Measurements from ENCODE around the gene CBX5. TPM values are rescaled to one million over a fixed set of nuclear protein-coding genes. Genes with fewer than 3 reads are reported as not detected.

Gene CBX5
- total and polyA plus RNA-seq, 2 donors (not counting 1 experiment from before 2014, with no cell fraction given), result 27.7 to 64.0 TPM

GRCh38 chr12:54193434-54193833 lies 86.5 kb downstream of the CBX5 start:
- Histone ChIP-seq H3K27me3 (ENCODE audit: control insufficient read depth, insufficient read depth, low read length) (peaks cover 21% of the 10 kb centered on the region), H3K9me3 (ENCODE audit: control insufficient read depth, insufficient read depth, low read depth, low read length) (no peaks in the 10 kb centered on the region), H3K4me2 (ENCODE audit: extremely low read depth, insufficient read depth, low read length) (no peak overlapping the region), H3K79me2 (ENCODE audit: control insufficient read depth, insufficient read depth, low read length) (no peaks in the 10 kb centered on the region), H3K36me3 (ENCODE audit: control insufficient read depth, insufficient read depth, low read length) (no peaks in the 10 kb centered on the region), H4K20me1 (ENCODE audit: control insufficient read depth, extremely low read depth, insufficient read depth, low read length) (no peaks in the 10 kb centered on the region), H3K27ac (ENCODE audit: insufficient read depth, low read length) (no peak overlapping the region), H3K9ac (ENCODE audit: insufficient read depth, low read length) (no peak overlapping the region), H3K4me1 (ENCODE audit: control insufficient read depth, extremely low read depth, insufficient read depth, low read length) (no peaks in the 10 kb centered on the region), H2AFZ (ENCODE audit: low read length) (no peak overlapping the region), H3K4me3 (replicated peaks in 1 of 4; ENCODE audit: control extremely low read depth in 1 of 4, insufficient read depth in 1 of 4, low read depth in 3 of 4, low read length in 4 of 4) (no peak overlapping the region)
- DNase-seq (ENCODE audit: low read depth in 2 of 2), result no peak
- TF ChIP-seq CTCF (conservative IDR thresholded peaks at IDR 0.05 in 1 of 2, IDR thresholded peaks at IDR 0.05 in 1 of 2; ENCODE audit: low read depth in 1 of 2, low read length in 2 of 2) (no peak), EZH2 (IDR thresholded peaks at IDR 0.05; ENCODE audit: low read length, missing control alignments) (peak; percentile 51)

- Histone ChIP-seq H3K36me3 (ENCODE audit: control insufficient read depth, insufficient read depth, low read length) (no peaks in the 10 kb centered on the region), H3K27ac (ENCODE audit: insufficient read depth, low read length) (no peak overlapping the region), H4K20me1 (ENCODE audit: control insufficient read depth, extremely low read depth, insufficient read depth, low read length) (no peaks in the 10 kb centered on the region), H3K4me3 (replicated peaks in 1 of 4; ENCODE audit: control extremely low read depth in 1 of 4, insufficient read depth in 1 of 4, low read depth in 3 of 4, low read length in 4 of 4) (no peak overlapping the region), H3K9me3 (ENCODE audit: control insufficient read depth, insufficient read depth, low read depth, low read length) (no peaks in the 10 kb centered on the region), H3K9ac (ENCODE audit: insufficient read depth, low read length) (no peak overlapping the region), H3K27me3 (ENCODE audit: control insufficient read depth, insufficient read depth, low read length) (peaks cover 18% of the 10 kb centered on the region), H3K79me2 (ENCODE audit: control insufficient read depth, insufficient read depth, low read length) (peaks cover 3% of the 10 kb centered on the region), H2AFZ (ENCODE audit: low read length) (no peak overlapping the region), H3K4me1 (ENCODE audit: control insufficient read depth, extremely low read depth, insufficient read depth, low read length) (no peaks in the 10 kb centered on the region), H3K4me2 (ENCODE audit: extremely low read depth, insufficient read depth, low read length) (peak overlapping the region; percentile 30)
- TF ChIP-seq EZH2 (IDR thresholded peaks at IDR 0.05; ENCODE audit: low read length, missing control alignments) (peak; percentile 56), CTCF (conservative IDR thresholded peaks at IDR 0.05 in 1 of 2, IDR thresholded peaks at IDR 0.05 in 1 of 2; ENCODE audit: low read depth in 1 of 2, low read length in 2 of 2) (peak; percentile 85 to 87)
- DNase-seq (ENCODE audit: low read depth in 2 of 2), result peak; percentile 65 to 83
These were observed 88.3 kb downstream of the CBX5 start for GRCh38 chr12:54191550-54192022.

GRCh38 chr12:54191126-54191525 lies 88.8 kb downstream of the CBX5 start:
- Histone ChIP-seq H3K9me3 (ENCODE audit: control insufficient read depth, insufficient read depth, low read depth, low read length) (no peaks in the 10 kb centered on the region), H4K20me1 (ENCODE audit: control insufficient read depth, extremely low read depth, insufficient read depth, low read length) (no peaks in the 10 kb centered on the region), H3K36me3 (ENCODE audit: control insufficient read depth, insufficient read depth, low read length) (no peaks in the 10 kb centered on the region), H3K79me2 (ENCODE audit: control insufficient read depth, insufficient read depth, low read length) (peaks cover 3% of the 10 kb centered on the region), H3K27me3 (ENCODE audit: control insufficient read depth, insufficient read depth, low read length) (peaks cover 16% of the 10 kb centered on the region), H3K4me2 (ENCODE audit: extremely low read depth, insufficient read depth, low read length) (peak overlapping the region; percentile 30), H3K4me3 (replicated peaks in 1 of 4; ENCODE audit: control extremely low read depth in 1 of 4, insufficient read depth in 1 of 4, low read depth in 3 of 4, low read length in 4 of 4) (no peak overlapping the region), H3K4me1 (ENCODE audit: control insufficient read depth, extremely low read depth, insufficient read depth, low read length) (no peaks in the 10 kb centered on the region), H3K27ac (ENCODE audit: insufficient read depth, low read length) (no peak overlapping the region), H3K9ac (ENCODE audit: insufficient read depth, low read length) (no peak overlapping the region), H2AFZ (ENCODE audit: low read length) (no peak overlapping the region)
- no peak for TF ChIP-seq CTCF (conservative IDR thresholded peaks at IDR 0.05 in 1 of 2, IDR thresholded peaks at IDR 0.05 in 1 of 2; ENCODE audit: low read depth in 1 of 2, low read length in 2 of 2)
- no peak for TF ChIP-seq EZH2 (IDR thresholded peaks at IDR 0.05; ENCODE audit: low read length, missing control alignments)
- no peak for DNase-seq (ENCODE audit: low read depth in 2 of 2)
